ENCODE data around the gene GATM.

GATM gene

DNA sequence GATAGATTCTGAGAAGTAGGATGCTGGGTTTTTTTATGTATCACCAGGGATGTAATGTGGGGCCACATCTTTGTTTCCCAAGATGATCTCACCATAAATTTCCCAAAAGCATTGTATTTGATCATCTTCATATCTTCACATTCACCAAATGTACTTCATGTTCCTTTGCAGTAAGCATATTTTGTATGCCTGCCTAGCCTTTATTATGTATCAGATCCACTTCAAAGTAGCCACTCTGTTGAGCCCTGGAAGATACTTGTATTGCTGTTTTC lies 14.2 kb upstream of the GATM start:
- no peak for DNase-seq (ENCODE audit: low read depth, low spot score)
- no peak overlapping the region for H3K4me3 ChIP-seq (ENCODE audit: low read depth, low read length)
- CTCF ChIA-PET = interaction anchor here (1.6 to 3.6 kb wide), 5 partner anchors 7 to 266 kb away, joined by 4 to 21 read pairs (median 5); no protein-coding TSS in a partner anchor
- TF ChIP-seq, protein P1, sequence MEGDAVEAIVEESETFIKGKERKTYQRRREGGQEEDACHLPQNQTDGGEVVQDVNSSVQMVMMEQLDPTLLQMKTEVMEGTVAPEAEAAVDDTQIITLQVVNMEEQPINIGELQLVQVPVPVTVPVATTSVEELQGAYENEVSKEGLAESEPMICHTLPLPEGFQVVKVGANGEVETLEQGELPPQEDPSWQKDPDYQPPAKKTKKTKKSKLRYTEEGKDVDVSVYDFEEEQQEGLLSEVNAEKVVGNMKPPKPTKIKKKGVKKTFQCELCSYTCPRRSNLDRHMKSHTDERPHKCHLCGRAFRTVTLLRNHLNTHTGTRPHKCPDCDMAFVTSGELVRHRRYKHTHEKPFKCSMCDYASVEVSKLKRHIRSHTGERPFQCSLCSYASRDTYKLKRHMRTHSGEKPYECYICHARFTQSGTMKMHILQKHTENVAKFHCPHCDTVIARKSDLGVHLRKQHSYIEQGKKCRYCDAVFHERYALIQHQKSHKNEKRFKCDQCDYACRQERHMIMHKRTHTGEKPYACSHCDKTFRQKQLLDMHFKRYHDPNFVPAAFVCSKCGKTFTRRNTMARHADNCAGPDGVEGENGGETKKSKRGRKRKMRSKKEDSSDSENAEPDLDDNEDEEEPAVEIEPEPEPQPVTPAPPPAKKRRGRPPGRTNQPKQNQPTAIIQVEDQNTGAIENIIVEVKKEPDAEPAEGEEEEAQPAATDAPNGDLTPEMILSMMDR (IDR thresholded peaks at IDR 0.05; ENCODE audit: insufficient read depth, low read length, missing control alignments) = no peak
- POLR2A ChIA-PET = no interaction called here

DNA sequence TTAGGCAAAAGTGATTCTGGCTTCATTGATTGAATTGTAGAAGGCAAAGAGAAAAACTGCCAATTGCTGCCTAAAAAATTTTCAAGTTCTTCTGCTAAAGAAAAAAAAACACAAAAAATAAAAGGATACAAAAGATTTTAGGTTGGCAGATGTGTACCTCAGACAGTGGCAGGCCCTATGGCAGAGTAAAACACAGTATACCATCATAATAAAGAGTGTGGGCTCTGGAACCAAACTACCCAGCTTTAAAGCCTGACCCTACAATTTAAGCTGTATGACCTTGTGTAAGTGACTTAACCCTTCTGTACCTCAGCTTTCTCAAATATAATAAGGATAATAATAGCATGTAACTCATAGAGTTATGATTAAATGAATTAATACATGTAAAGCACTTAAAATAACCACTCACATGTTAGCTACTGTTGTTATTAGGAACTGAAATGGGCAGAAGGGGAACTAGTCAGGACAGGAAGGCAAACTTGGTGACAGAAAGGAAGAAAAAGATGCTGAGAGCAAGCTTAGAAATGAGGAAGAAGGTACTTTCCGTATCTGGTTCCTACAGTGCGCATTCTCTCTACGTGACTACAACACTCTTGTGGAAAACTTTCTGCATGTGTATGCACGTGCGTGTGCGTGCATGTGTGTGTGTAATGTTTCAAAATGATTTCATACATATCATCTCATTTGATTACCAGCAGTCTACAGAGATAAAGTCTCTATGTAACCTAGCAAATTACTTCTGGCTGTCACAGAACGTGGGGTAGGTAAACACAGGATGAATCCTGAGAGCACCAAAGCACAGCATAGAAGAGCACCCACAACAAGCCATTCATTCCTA lies 13.6 kb upstream of the GATM start:
- H3K4me3 ChIP-seq (ENCODE audit: low read depth, low read length) = no peak overlapping the region
- no peak for DNase-seq (ENCODE audit: low read depth, low spot score)
- ChIA-PET POLR2A (no interaction called here), CTCF (interaction anchor here (1.0 to 3.6 kb wide), 6 partner anchors 8 to 265 kb away, joined by 3 to 21 read pairs (median 5); no protein-coding TSS in a partner anchor)
- TF ChIP-seq, protein P1 (IDR thresholded peaks at IDR 0.05; ENCODE audit: insufficient read depth, low read length, missing control alignments) = no peak

DNA sequence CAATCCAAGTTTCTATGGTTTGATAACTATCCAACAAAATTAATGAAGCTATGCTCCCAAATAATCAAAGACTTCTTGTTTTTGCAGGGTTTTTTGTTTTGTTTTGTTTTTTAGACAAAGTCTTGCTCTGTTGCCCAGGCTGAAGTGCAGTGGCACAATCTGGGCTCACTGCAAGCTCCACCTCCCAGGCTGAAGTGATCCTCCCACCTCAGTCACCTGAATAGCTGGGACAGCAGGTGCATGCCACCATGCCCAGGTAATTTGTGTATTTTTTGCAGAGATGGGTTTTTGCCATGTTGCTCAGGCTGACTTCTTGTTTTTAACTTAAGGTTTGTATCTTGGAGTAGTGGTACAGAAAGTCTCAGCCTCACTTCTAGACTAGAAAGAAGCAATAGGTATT lies 11.0 kb upstream of the GATM start:
- TF ChIP-seq, protein P1 (IDR thresholded peaks at IDR 0.05; ENCODE audit: insufficient read depth, low read length, missing control alignments) = no peak
- no peak overlapping the region for H3K4me3 ChIP-seq (ENCODE audit: low read depth, low read length)
- POLR2A ChIA-PET = no interaction called here
- DNase-seq (ENCODE audit: low read depth, low spot score) = no peak
- CTCF ChIA-PET = interaction anchor here (1.6 to 3.6 kb wide), 2 partner anchors 11 to 226 kb away, joined by 3 to 21 read pairs; no protein-coding TSS in a partner anchor

DNA sequence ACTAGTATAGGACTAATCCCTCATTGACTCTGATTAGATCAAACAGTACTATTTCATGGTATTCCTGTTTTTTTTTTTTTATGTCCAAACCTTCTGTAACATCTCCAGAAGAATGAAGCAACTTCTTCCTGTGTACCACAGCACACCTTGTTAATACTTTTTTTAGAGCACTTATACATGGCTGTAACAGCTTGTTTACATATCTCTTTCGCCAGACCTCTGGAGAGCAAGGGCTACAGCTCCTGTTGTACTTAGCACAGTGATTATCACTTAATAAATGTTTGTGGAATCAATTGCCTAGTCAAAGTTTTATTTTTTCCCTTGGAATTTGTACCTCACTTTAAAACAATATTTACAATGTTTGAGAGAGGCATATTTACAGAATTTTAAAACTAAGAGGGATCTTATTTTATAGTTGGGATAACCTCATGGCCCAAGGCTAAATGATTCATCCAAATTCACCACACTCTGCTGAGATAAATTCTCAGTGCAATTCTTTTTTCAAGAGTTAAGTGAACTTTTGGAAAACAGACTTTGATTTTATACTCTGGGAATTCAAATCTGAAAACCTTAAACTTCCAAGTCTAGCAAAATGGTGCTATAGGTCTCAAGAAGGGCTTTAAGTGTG lies 9.2 kb upstream of the GATM start:
- no peak overlapping the region for H3K4me3 ChIP-seq (ENCODE audit: low read depth, low read length)
- ChIA-PET POLR2A (no interaction called here), CTCF (interaction anchor here (1.0 to 1.3 kb wide), 3 partner anchors 13 to 183 kb away, joined by 3 to 4 read pairs (median 3); no protein-coding TSS in a partner anchor)
- TF ChIP-seq, protein P1 (IDR thresholded peaks at IDR 0.05; ENCODE audit: insufficient read depth, low read length, missing control alignments) = no peak
- no peak for DNase-seq (ENCODE audit: low read depth, low spot score)

DNA sequence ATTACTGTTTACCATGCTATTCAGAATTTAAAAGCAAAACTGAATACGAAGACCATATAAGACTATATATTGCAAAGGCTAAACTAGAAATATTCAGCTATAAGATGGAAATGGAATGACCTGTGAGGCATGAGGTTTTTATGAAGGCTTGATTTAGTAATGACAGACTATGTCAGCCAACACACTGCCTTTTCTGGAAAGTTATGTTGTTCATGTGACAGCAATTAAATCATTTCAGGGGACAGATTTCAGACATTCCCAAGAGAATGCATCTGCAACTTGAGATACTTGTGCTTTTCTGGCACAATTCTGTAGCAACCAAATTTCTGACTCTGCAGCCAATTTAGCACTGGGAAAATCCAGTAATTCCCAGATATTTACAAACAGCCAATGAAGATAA lies 8.6 kb upstream of the GATM start:
- TF ChIP-seq, protein P1 (IDR thresholded peaks at IDR 0.05; ENCODE audit: insufficient read depth, low read length, missing control alignments) = no peak
- no peak overlapping the region for H3K4me3 ChIP-seq (ENCODE audit: low read depth, low read length)
- POLR2A ChIA-PET = no interaction called here
- DNase-seq (ENCODE audit: low read depth, low spot score) = no peak
- CTCF ChIA-PET = interaction anchor here (0.9 to 1.3 kb wide), 3 partner anchors 10 to 222 kb away, joined by 3 to 4 read pairs (median 3); no protein-coding TSS in a partner anchor

DNA sequence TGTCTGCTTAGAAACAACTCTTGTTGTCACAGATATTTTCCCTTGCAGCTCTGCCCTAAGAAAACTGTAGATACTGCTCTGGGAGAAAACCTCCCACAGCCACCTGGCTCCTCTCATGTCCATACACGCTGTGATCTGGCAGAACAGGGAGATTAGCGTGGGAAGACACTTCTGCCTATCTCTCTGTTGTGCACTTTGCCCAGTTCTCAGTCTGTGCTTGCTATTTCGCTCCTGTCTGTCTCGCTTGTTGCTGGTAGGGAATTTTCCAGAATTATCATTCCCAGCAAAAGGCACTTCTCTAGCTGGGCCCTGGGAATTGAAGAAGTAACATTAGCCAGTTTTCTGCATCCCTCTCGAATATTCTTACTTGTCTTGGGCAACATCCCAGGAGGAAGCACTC lies 8.1 kb upstream of the GATM start:
- ChIA-PET POLR2A (no interaction called here), CTCF (interaction anchor here (0.9 to 1.3 kb wide), 3 partner anchors 11 to 221 kb away, joined by 3 to 4 read pairs (median 3); no protein-coding TSS in a partner anchor)
- no peak for DNase-seq (ENCODE audit: low read depth, low spot score)
- no peak overlapping the region for H3K4me3 ChIP-seq (ENCODE audit: low read depth, low read length)
- TF ChIP-seq, protein P1 (IDR thresholded peaks at IDR 0.05; ENCODE audit: insufficient read depth, low read length, missing control alignments) = no peak

All from AG04449 (cell line).